ENCODE results near the gene ECI1. TPM values are rescaled to one million over a fixed set of nuclear protein-coding genes. Genes with fewer than 3 reads are reported as not detected.

The ECI1 gene
- total RNA-seq, 1 donor from 2014 or later, result 39.7 TPM

DNA sequence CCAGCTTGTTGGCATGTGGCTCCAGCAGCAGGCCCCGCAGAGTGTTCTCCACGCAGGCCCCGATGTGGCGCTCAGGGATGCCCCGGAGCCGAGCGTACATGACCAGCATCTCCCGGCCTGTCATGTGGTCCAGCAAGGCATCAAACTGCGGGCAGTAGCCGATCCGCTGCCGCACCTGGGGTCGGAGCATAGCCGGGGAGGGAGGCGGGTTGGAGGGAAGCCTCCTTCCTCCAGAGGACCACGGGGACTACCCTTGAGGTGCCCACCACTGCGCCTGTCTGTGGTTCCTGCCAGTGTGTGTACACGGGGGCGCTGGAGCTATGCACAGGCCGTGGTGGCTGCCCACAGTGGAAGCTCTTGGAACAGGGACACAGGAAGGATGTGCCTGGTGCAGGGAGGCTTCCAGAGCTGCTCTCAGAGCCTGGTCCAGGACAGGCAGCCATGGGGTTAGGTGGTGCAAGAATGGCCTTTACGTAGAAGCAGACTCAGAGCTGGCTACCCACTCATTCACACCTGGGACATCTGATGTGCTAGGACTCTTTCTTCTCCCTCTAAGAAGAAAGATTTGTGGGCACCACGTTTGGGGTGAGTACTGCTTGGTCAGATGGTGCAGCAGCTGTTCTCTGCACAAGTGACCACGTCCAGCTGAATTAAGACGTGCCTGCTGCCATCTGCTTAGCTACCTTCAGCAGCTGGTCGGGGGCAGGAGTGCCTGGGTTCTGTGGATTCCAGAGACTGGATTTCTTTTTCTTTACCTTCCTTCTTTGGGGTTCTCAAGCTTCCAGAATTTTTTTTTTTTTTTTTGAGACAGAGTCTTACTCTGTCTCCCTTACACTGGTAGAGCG is 27.8 kb upstream of the ECI1 start:
- no peaks in the 10 kb centered on the region for H3F3A ChIP-seq (ENCODE audit: low read depth)
- no peak overlapping the region for H3K27ac Mint-ChIP-seq
- H4K20me1 ChIP-seq (ENCODE audit: low read depth), result no peaks in the 10 kb centered on the region
- H2AFZ ChIP-seq (replicated peaks), result no peak overlapping the region
- peaks cover 2% of the 10 kb centered on the region for H3K4me1 Mint-ChIP-seq
- H3K4me3 ChIP-seq, result no peak overlapping the region
- no peak overlapping the region for H3K27ac ChIP-seq
- H3K79me2 ChIP-seq (ENCODE audit: low read depth), result no peaks in the 10 kb centered on the region
- peaks cover 3% of the 10 kb centered on the region for H3K36me3 Mint-ChIP-seq
- no peak for TF ChIP-seq EZH2phosphoT487 (IDR thresholded peaks at IDR 0.05)
- TF ChIP-seq, protein P1, sequence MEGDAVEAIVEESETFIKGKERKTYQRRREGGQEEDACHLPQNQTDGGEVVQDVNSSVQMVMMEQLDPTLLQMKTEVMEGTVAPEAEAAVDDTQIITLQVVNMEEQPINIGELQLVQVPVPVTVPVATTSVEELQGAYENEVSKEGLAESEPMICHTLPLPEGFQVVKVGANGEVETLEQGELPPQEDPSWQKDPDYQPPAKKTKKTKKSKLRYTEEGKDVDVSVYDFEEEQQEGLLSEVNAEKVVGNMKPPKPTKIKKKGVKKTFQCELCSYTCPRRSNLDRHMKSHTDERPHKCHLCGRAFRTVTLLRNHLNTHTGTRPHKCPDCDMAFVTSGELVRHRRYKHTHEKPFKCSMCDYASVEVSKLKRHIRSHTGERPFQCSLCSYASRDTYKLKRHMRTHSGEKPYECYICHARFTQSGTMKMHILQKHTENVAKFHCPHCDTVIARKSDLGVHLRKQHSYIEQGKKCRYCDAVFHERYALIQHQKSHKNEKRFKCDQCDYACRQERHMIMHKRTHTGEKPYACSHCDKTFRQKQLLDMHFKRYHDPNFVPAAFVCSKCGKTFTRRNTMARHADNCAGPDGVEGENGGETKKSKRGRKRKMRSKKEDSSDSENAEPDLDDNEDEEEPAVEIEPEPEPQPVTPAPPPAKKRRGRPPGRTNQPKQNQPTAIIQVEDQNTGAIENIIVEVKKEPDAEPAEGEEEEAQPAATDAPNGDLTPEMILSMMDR (IDR thresholded peaks at IDR 0.05), result no peak
- no peak for TF ChIP-seq EZH2 (IDR thresholded peaks at IDR 0.05)
- H3K4me1 ChIP-seq, result no peaks in the 10 kb centered on the region
- no peaks in the 10 kb centered on the region for H3K36me3 ChIP-seq
- no peak overlapping the region for H3K4me2 ChIP-seq
- no peaks in the 10 kb centered on the region for H3K9me3 ChIP-seq (ENCODE audit: low read depth)
- DNase-seq (ENCODE audit: low spot score), result no peak
- no peak overlapping the region for H3K9ac ChIP-seq
- no peaks in the 10 kb centered on the region for H3K9me3 Mint-ChIP-seq
- no peak overlapping the region for H3K4me3 Mint-ChIP-seq
- no peaks in the 10 kb centered on the region for H3K27me3 ChIP-seq
- H3K27me3 Mint-ChIP-seq (ENCODE audit: insufficient read depth, low read depth), result peaks cover 2% of the 10 kb centered on the region

DNA sequence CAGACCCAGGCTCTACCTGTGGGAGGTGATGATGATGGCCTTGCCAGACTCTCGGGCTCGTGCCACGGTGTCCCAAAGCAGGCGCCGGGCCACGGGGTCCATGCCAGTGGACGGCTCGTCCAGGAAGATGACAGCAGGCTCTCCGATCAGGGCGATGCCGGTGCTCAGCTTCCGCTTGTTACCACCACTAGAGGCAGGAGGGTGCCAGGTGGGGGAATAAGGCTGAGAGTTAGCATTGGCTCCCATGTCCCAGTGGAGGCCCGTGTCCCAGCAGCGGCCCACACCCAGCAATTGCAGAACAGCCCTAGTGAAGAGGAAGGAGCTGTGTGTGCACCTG is 26.9 kb upstream of the ECI1 start:
- no peak overlapping the region for H3K4me3 Mint-ChIP-seq
- no peak overlapping the region for H3K4me2 ChIP-seq
- H3K9me3 ChIP-seq (ENCODE audit: low read depth), result no peaks in the 10 kb centered on the region
- no peak overlapping the region for H3K9ac ChIP-seq
- H3F3A ChIP-seq (ENCODE audit: low read depth), result no peaks in the 10 kb centered on the region
- H3K27ac Mint-ChIP-seq, result no peak overlapping the region
- H3K9me3 Mint-ChIP-seq, result no peaks in the 10 kb centered on the region
- TF ChIP-seq, protein P1 (IDR thresholded peaks at IDR 0.05), result peak; percentile 29
- no peak for TF ChIP-seq EZH2 (IDR thresholded peaks at IDR 0.05)
- no peak for TF ChIP-seq EZH2phosphoT487 (IDR thresholded peaks at IDR 0.05)
- H3K27me3 Mint-ChIP-seq (ENCODE audit: insufficient read depth, low read depth), result peaks cover 2% of the 10 kb centered on the region
- no peak overlapping the region for H2AFZ ChIP-seq (replicated peaks)
- H3K79me2 ChIP-seq (ENCODE audit: low read depth), result no peaks in the 10 kb centered on the region
- no peak overlapping the region for H3K27ac ChIP-seq
- no peaks in the 10 kb centered on the region for H3K4me1 ChIP-seq
- H3K36me3 Mint-ChIP-seq, result no peaks in the 10 kb centered on the region
- H3K4me3 ChIP-seq, result no peak overlapping the region
- no peaks in the 10 kb centered on the region for H3K36me3 ChIP-seq
- H3K27me3 ChIP-seq, result no peaks in the 10 kb centered on the region
- no peak for DNase-seq (ENCODE audit: low spot score)
- peaks cover 2% of the 10 kb centered on the region for H3K4me1 Mint-ChIP-seq
- no peaks in the 10 kb centered on the region for H4K20me1 ChIP-seq (ENCODE audit: low read depth)

DNA sequence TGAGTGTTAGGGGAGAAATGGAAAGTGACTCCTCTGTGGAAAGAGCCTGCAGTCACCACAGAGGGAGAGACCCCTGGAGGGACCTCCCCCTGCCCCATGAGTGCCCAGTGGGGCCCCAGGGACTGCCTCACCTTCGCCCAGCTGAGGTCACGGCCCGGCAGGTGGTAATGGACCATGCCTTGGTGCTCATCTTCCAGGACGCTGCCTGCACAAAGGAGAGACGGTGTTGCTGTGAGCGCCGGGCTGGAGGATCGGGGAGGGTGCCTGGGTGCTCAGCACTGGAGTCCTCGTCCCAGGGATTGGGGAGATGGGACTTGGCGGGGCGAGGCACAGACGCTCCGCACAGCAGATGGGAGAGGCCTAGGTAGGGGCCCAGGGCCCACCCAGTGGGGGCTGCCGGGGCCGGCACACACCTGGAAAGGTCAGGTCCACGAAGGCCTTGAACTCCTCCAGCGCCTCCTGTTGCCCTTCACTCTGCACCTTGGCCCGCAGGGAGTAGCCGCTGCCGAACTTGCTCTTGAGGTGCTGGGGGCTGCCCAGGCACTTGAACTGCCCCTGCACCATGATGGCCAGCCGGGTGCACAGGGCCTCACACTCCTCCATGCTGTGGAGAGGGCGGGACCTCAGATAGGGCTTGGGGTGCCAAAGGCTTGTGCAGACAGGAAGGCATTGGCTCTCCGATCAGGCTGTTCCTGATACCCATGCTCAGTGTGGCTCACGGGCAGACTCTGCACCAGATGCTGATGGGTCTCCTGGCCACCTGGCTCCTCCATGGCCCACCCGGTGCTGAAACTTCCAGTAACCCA is 26.3 kb upstream of the ECI1 start:
- Histone ChIP-seq H3K4me3 (no peak overlapping the region), H3F3A (ENCODE audit: low read depth) (no peaks in the 10 kb centered on the region), H3K27ac (no peak overlapping the region), H3K9ac (no peak overlapping the region), H3K36me3 (no peaks in the 10 kb centered on the region), H3K9me3 (ENCODE audit: low read depth) (no peaks in the 10 kb centered on the region), H2AFZ (replicated peaks) (no peak overlapping the region), H3K79me2 (ENCODE audit: low read depth) (no peaks in the 10 kb centered on the region), H3K27me3 (no peaks in the 10 kb centered on the region), H3K4me1 (no peaks in the 10 kb centered on the region), H4K20me1 (ENCODE audit: low read depth) (no peaks in the 10 kb centered on the region), H3K4me2 (no peak overlapping the region)
- no peak for TF ChIP-seq EZH2 (IDR thresholded peaks at IDR 0.05)
- TF ChIP-seq, protein P1 (IDR thresholded peaks at IDR 0.05), result no peak
- no peak for TF ChIP-seq EZH2phosphoT487 (IDR thresholded peaks at IDR 0.05)
- no peaks in the 10 kb centered on the region for H3K36me3 Mint-ChIP-seq
- peaks cover 2% of the 10 kb centered on the region for H3K27me3 Mint-ChIP-seq (ENCODE audit: insufficient read depth, low read depth)
- no peak for DNase-seq (ENCODE audit: low spot score)
- H3K4me3 Mint-ChIP-seq, result no peak overlapping the region
- no peak overlapping the region for H3K27ac Mint-ChIP-seq
- H3K4me1 Mint-ChIP-seq, result peaks cover 2% of the 10 kb centered on the region
- no peaks in the 10 kb centered on the region for H3K9me3 Mint-ChIP-seq

Data from neural progenitor cell (in vitro differentiated cells).